Skeletal muscle cell (primary cell): Measurements from ENCODE around the gene GNAI1.
A peak's percentile ranks its signal among the peaks of the same experiment; 100 is the strongest.

ENCODE experiments used
- DNase-seq: peaks from one replicate; pipeline ENCODE4 v3.0.0-alpha.2; 2010; ENCODE audit warnings: low read depth
- H3K4me3 ChIP-seq: 2 replicates; pipeline ENCODE4 v1.5.1; 2011; ENCODE audit warnings: low read depth, mild to moderate bottlenecking, control low read depth, low read length, moderate library complexity

Gene GNAI1

DNA sequence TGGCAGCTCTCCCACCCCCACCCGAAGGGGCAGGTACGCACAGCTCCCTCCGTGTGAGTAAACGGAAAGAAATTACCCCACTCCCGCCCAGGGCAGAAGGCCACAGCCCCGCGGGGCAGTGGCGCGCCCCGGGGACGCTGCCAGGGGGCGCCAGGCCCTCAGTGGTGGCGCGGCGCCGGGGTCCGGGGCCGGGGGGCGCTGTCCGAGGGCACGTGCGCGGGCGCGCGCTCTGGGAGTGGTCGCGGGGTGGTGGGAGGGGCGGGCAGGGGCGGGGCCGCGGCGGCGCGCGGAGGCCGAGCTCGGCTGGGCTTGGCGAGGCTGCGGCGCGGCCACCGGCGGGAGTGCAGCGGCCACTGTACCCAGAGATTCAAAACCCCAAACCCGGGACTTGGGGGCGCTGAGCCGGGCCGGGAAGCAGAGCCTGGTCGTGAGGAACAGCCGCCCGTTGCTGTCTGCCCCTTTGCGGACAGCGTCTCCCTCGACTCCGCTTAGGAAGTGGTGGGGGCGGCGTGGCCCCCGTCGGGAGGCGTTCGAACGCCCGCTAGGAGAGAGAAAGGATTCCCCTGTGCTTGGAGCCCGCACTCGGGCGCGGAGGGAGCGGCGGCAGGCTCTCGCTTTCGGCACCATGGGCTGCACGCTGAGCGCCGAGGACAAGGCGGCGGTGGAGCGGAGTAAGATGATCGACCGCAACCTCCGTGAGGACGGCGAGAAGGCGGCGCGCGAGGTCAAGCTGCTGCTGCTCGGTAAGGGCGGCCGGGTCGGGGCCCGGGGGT, at the start of gene GNAI1:
Gene GNAI1, plus strand, starts transcription at position 296 of the 773 bp plus-strand sequence. Its CDS starts 330 bp downstream, at position 626.
- peak within 1 kb of the TSS; percentile 87 for H3K4me3 ChIP-seq
- DNase-seq, result no peak

DNA sequence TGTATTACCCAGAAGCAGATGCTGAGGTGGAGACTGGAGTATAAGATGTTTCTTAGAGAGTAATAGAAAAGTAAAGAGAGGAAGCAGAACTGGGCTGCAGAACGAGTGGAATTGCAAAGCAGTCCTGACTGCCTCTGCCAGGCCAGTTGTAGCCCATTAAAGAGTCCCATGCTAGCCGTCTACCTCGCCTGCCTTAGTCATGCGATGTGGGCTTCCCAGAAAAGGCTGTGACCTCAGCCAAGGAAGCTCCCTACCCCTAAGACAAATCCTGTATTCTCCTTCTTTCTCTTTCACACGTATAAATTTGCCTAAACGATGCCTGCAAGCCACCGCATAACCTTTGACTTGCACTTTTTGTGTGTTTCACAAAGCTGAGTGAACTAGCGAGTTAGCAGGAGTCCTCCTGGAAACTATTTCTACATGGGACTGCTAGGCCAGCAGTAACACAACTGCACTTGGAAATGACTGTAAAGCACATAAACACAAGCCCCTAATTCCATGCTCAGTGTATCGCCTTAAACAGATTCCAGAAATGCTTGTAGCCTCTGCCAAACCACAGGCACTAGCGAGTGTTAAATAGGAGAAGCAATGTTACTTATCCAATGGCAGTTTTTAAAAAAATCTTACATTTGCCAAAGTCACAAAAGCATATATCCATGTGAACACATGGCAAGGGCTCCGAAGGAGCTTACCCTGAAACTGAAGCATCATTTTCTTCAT, 47.4 kb upstream of the GNAI1 start:
- peak; percentile 68 for DNase-seq
- H3K4me3 ChIP-seq, result no peak overlapping the region

- H3K4me3 ChIP-seq, result no peak overlapping the region
- DNase-seq, result no peak
Measured at GRCh38 chr7:80087771-80088170, 46.9 kb upstream of the GNAI1 start.

- DNase-seq, result no peak
- H3K4me3 ChIP-seq, result no peak overlapping the region
Measured at GRCh38 chr7:80088705-80089104, 45.9 kb upstream of the GNAI1 start.

DNA sequence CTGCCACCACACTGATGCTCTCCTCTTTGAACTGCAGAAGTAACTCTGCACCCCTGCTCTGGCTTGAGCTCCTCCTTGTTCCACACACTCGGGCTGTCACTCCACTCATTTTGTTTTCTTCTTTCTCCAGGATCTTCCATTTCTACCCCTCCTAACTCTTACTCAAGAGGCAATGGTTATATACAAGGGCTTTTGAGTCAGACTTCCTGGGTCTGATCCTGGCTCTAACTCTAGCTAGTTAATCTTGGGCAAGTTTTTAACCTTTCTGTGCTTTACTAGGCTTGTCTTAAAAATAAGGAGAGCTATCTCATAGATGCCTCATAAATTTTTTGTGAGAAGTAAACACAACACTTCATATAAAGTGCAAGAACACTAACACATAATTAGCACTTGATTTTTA, 45.3 kb upstream of the GNAI1 start:
- no peak overlapping the region for H3K4me3 ChIP-seq
- DNase-seq, result no peak

DNA sequence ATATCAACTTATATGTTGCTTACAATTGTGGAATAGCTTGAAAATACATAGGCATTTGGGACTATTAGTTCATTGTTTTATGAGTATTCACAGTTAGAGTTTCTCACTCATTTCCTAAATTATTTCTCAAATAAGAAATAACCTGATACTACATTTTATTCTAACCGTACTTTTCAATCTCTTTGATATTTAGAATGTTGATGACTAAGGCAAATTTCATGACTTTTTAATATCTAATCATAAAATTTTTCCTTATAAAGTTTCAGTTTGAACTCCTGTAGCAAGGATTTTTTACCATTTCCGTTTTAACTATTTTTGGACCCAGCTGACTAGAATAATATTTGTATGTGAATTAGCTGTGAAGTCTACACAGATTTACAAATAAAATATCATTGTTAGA, 41.3 kb upstream of the GNAI1 start:
- DNase-seq, result no peak
- no peak overlapping the region for H3K4me3 ChIP-seq

GRCh38 chr7:80095545-80095944, 39.1 kb upstream of the GNAI1 start:
- no peak overlapping the region for H3K4me3 ChIP-seq
- no peak for DNase-seq

DNA sequence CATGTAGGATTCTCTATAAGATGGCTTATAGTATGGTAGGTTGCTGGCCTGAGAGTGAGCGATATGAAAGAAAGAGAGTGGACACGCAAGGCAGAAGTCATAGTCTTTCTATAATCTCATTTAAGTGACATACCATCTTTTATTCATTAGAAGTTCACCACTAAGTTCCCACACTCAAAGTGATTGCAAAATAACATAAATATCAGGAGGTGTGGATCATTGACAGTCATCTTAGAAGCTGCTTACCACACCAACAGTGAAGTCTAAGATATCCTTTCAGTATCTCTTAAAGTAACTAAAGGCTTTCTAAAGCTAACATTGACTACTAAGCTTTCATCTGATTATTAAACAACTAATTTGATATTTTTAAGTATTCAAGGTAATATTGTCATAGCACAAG, 36.9 kb upstream of the GNAI1 start:
- DNase-seq, result no peak
- no peak overlapping the region for H3K4me3 ChIP-seq

GRCh38 chr7:80098795-80099194, 35.8 kb upstream of the GNAI1 start:
- no peak for DNase-seq

DNA sequence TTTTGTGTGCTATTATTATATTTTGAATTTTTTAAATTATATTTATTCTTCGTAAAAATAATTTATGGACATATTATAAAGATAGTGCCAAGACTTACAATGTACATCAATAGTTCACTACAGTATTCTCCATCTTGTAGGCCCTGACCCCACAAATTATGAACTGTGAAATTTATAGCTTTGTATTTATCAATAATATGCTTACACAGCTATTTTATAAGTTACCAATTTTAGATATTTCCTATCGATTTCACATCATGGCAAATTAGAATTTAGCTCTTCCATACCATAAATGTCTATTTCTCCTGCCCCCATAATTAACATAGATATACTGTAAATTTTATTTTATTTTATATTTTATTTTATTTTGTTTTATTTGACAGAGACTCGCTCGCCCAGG, 34.4 kb upstream of the GNAI1 start:
- no peak for DNase-seq
- no peak overlapping the region for H3K4me3 ChIP-seq

More at GRCh38 chr7:80098795-80099194, 35.8 kb upstream of the GNAI1 start:
- H3K4me3 ChIP-seq, result no peak overlapping the region

DNA sequence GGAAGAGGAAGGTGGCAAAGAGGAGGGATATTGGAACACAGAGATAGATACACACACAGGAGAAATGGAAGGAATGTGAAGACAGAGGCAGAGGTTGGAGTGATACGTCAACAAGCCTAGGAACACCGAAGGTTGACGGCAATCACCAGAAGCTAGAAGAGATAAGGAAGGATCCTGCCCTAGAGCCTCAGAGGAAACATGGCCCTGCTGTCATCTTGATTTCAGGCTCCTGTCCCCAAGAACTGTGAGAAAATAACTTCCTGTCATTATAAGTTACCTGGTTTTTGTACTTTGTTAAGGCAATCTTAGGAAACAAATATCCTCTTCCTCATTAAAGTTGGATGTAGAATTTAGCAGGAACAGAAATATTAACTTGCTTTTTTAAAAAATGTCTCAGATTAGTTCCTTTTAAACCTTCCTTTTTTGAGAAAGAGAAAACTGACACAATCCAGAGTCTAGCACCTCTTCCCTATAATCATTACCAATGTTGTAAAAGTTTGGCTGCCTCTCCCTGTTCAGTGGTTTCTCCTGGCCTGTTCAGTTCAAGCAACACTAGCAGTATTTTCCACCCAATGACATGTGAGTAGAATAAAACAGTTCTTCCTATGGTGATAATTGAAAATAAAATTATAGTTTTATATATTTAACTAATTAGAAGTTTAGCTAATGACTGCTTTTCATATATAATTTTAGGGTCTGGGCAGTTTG, 28.8 kb upstream of the GNAI1 start:
- H3K4me3 ChIP-seq, result no peak overlapping the region

GRCh38 chr7:80106498-80107113, 28.0 kb upstream of the GNAI1 start:
- no peak for DNase-seq
- no peak overlapping the region for H3K4me3 ChIP-seq

More for the DNA sequence above, 28.8 kb upstream of the GNAI1 start:
- no peak for DNase-seq

DNA sequence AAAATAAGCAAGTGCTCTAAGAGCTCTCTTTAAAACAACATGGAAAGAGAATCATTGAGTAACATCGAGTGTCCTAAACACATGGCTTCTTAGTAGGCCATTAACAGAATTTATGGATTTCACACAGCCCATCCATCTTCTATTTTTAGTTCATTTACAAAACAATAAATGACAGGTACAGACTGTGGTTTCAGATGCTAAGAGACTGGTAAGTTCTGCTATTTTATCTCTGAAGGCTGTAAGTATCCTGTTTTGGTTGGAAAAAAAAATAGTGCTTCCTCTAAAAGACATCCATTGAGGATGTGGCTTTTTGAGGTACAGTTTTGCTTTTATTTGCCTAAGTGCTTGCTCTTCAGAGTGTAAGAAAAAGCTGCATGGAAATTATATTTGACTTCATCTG, 27.4 kb upstream of the GNAI1 start:
- no peak for DNase-seq
- no peak overlapping the region for H3K4me3 ChIP-seq

GRCh38 chr7:80110376-80110775, 24.3 kb upstream of the GNAI1 start:
- no peak for DNase-seq
- no peak overlapping the region for H3K4me3 ChIP-seq

DNA sequence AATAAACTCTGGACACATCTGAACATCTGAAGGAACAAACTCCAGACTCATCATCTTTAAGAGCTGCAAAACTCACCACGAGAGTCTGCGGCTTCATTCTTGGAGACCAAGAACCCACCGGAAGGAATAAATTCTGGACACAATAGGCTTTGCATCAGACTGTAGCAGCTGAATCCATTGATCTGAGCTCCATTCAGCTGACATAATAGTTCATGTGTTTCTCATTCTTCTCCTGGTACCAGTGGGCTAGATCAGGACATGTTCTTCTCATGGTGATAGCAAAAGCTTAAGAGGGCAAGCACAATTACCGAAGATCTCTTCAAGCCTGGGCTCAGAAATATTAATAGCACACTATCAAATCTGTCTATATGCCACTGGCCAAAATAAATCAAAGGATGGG, 20.5 kb upstream of the GNAI1 start:
- DNase-seq, result no peak
- H3K4me3 ChIP-seq, result no peak overlapping the region

DNA sequence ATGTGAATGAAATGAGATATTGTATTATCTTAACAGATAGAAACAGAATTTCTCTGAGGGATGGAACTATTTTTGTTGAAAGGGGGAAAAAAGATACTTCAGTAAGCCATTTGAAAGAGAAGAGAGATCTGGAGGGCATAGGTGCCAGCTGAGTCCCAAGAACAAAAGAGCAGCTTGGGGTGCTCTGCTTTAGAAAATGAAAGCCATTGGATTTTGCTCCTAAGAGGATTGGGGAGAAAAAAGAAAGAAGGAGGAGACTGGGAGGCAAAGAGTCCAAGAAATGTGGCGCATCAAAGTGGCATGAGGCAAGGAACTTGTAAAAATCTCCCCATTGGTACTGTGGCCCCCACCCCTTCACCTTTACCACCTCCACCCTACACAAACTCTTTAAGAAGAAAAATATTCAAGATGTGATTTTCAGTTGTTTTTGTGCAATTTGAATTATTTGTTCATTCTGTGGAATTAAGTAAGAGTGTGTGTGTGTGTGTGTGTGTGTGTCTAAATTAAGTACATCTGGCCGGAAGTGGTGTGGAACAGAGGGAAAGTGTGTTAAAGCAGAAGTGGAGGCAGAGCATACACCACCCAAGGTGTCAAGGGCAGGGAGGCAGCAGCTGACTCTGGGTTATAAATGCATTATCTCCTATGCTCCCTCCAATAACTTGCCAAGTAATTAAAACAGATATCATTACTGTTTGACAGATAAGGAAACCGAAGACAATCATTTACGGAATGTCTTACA, 9.9 kb upstream of the GNAI1 start:
- no peak overlapping the region for H3K4me3 ChIP-seq
- no peak for DNase-seq

- H3K4me3 ChIP-seq, result no peak overlapping the region
- DNase-seq, result no peak
Measured at GRCh38 chr7:80127412-80128160, 7.0 kb upstream of the GNAI1 start.

GRCh38 chr7:80128918-80129317, 5.7 kb upstream of the GNAI1 start:
- DNase-seq, result no peak
- H3K4me3 ChIP-seq, result no peak overlapping the region

DNA sequence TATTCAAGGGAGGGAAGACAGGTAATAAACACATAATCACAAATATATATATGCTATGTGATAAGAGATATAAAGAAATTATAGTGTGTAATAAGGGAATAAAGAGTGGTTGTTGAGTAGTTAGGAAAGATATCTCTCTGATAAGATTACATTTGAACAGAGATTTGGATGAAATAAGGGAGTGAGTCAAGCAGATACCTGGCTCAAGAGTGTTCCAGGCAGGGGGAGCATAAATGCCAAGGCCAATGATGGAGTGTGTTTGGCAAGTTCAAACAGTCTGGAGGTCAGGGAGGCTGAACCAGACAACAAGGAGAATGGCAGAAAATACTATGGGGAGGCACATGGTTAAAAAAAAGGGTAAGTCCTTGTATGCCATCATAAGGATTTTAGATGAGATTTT, 4.8 kb upstream of the GNAI1 start:
- no peak for DNase-seq
- no peak overlapping the region for H3K4me3 ChIP-seq
